NCI-H146 (cell line): Measurements from ENCODE around the gene DCC.

Experiments used
- DNase-seq: peaks from one replicate; lab custom pipeline; 2025; lab: John Stamatoyannopoulos, UW

The DCC gene

DNA sequence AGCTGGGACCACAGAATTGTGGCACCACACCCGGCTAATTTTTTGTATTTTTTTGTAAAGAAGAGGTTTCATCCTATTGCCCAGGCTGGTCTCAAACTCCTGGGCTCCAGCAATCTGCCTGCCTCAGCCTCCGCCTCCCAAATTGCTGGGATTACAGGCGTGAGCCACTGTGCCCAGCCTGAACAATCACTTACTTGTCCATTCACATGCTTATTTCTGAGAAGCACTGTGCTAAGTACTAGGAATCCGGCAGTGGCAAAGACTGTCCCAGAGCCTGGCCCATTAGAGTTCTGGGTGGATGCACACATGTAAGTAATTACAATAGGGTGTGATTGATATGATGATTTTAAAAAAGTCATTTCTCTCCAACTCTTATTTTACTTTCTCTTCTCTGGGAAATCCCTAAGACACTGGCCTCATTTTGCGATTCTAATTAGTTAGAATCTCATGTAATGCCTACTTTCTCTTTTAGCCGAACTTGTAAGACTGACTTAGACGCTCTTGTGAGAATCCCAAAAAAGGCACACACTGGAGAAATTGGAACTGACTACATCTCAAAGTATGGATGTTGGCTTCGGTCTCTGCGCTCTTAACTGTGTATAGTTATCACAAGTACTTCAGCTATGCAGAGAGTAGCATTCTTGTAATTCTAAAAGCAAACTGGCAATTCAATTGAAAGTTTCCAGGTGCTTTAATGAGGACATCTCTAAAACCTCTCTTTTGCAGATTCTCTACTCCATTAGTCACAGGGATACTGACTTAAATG is 567.7 kb downstream of the DCC start:
- no peak for DNase-seq

DNA sequence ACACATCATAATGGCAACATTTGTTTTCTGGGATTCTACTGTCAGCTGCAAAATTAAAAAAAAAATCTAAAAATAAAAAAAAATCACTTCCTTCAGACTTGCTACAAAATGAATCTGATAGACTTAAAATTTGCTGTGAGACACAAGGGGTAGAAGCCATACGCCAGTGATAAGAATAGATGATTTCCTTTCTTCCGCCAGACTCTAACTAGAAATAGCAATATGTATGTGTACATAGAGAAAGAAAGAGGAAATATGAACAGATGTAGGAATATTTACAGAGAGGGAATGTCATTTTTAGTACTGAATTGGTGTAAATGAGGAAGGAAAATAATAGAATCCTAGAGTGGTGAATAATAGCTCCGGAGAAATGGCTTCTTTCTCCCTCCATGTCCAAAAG is 574.2 kb downstream of the DCC start:
- DNase-seq, result no peak

DNA sequence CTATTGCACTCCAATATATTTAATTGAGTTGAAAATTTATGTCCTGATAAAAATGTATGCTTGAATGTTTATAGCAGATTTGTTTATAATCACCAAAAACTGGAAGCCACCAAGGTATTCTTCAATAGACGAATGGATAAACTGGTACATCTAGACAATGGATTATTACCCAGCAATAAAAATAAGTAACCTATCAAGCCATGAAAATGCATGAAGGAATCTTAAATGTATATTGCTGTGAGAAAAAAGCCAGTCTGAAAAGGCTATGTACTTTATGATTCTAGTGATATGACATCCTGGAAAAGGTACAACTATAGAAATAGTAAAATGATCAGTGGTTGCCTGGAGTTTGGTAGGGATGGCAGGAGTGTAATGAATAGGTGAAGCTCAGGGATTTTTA is 580.7 kb downstream of the DCC start:
- DNase-seq, result no peak

DNA sequence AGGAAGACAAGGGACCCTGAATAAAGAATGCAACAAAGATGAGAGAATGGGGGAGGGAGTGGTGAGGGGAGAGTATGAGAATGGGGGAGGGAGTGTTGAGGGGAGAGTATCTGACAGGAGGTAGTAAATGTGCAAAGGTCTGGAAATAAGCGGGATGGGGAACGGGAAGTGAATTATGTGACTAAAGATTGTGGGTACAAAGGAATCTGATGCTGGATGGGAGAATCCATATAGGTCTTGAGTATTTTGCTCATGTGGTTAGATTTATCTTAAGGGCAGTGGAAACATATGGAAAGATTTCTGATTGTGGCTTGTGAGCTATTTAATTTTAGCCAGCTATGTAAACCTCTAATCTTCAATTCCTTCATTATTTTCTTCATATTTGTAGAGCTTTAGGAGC is 593.4 kb downstream of the DCC start:
- no peak for DNase-seq

DNA sequence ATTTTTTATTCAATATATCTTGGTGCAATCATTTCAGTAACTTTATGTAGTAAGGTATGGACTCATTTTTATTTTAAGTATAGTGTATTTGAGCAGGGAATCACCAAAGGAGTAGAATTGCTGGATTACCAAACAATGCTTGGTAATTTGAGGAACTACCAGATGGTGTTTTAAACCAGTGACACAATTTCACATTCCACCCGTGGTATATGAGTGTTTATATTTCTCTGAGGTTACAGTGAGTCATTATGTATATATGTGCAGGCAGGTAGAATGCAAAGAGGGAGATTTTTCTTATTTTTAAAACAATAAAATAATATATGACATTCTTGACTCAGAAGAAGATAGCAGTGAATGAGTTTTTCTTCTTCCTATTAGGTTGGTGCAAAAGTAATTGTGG is 596.9 kb downstream of the DCC start:
- DNase-seq, result no peak

DNA sequence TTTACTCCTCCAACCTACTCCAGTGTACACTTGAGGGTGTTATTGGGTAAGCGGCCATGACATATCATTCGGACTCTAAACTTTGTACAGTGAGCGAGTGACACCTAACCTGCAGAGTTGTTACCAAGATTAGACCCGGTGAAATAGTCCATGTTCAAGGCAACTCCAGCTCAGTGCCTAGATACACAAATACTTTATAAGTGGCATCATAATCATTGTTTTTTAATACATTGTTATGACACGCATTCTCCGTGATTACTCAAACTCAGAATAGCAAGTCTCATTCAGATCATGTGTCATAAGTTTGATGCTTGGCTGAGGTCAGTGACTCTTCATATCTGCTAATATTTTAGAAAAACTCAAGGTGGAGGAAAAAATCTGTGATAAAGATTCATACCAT is 597.8 kb downstream of the DCC start:
- no peak for DNase-seq

DNA sequence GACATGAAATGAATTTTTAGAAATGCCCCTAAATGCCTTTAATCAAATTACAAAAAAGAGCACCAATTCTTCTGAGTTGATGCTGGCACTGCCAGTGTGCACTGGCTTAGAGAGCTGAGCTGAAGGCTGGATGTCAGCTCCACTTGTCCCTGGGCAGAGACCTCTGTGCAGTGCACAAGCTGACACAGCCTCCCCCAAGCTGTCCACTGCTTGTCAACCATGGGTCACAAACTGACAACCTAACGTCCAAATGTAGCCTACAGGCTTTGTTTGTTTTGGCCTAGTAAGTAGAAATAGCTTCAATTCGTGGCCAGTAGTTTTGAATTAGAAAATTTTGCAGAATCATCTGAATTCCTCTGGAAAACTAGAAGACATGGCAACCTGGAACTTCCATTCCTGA is 605.6 kb downstream of the DCC start:
- DNase-seq, result no peak

DNA sequence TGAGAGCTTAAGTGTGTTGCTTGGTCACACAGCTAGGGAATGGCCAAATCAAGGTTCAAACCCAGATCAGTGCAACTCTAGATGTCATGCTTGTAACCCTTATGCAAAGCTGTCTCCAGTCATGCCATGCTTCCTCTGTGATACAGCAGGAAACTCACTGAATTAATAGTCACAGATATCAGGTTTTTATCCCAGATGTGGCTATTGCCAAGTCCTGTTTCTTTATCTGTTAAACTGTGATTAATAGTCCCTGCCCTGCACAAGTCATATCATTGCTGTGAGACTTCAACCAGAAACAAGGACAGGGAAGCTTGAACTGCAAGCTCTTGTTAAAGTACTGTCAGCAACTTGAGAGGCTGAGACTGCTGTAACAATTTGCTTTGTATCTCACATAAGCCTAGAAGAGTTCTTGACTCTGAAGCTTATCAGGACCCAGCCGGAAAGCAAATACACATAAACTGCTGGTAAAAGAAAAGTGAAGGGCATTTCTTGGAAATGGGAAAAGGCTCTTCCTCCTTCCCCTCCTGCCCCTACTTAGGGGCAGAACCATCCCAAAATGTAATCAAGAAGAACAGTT is 609.0 kb downstream of the DCC start:
- no peak for DNase-seq

DNA sequence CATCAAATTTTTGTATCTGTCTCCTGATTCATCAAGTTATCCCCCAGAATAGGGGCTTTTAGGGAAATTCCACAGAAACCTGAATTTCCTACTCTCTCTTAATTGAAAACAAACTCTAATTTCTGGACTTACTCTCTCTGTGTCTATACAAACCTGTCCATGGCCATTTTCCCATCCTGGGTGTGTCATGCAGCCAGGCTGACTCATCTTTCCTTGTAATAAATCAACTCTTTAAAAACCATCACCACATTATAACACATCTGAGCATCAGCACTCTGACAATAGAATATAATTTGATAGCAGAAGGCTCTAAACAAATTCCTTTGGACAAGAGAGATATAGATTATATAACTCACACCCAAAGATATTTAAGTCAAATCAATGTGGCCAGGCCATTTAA is 610.2 kb downstream of the DCC start:
- DNase-seq, result no peak

DNA sequence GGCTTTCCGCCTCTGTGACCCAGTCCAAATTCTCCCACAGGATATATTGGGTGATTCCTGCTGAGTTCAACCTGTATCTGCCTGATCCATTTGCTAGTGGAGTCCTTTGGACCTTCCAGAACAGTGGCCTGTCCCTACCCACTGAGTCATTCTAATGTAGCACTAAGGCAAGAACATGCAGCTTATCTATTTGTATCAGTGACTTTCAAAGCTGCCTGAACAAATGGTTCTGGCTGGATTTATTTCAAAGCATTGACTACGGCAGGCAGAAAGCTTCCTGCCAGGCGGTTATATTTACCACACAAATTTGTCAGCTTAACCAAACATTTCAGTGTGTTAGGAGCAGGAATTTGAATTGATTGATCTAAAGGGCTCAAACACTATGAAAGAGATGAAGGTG is 613.4 kb downstream of the DCC start:
- no peak for DNase-seq

DNA sequence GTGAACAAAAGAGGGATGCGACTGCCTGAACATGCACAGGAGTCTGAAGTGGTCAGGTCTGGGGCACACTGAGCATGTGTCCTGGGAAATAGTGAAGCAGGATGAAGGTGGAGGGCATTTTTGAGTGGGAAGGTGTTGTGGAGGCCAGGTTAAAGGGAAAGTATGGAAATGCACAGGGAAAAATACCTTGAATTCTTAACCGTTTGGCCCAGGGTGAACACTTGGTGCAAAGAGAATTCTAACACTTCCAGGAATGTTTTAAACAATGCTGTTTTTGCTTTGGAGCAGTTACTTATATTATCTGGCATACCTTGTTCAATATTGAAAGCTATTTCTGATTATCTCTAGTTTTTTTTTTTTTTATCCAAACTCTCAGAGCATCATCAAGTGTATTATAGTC is 623.5 kb downstream of the DCC start:
- DNase-seq, result no peak

DNA sequence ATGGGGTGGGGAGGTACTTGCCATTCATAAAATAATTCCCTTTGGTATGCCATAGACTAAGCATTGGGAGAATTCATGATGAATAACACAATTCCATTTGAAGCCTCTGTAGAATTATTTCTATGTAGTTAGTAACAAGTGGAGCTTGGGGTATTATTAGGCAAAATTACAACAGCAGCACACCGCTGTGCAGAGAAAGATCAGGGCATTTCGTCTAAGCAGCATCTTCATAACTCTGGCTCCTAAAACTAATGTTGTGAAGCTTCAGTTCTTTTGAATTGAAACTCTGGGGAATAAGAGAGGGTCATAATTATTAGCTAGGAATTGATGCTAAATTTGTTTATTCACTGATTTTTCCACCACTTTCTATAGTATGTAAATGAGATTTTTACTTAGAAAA is 630.7 kb downstream of the DCC start:
- no peak for DNase-seq

DNA sequence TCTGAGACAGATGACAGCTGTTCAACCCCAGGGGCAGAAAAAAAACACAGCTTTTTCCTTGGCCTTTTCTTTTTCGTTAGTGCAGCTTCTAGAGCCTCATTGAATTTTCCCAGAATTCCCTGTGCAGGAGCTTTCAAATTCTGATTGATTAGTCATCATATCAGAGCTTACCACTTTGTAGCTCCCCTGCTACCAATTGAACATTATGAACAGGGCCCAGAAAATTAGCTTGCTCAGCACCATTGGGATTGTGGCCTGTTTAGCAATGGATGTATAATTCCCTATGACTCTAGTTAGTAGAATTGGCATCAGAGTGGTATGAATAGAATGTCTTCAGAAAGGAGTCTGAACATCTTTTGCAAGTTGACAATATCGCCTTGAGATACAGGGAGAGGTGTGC is 631.1 kb downstream of the DCC start:
- DNase-seq, result no peak

DNA sequence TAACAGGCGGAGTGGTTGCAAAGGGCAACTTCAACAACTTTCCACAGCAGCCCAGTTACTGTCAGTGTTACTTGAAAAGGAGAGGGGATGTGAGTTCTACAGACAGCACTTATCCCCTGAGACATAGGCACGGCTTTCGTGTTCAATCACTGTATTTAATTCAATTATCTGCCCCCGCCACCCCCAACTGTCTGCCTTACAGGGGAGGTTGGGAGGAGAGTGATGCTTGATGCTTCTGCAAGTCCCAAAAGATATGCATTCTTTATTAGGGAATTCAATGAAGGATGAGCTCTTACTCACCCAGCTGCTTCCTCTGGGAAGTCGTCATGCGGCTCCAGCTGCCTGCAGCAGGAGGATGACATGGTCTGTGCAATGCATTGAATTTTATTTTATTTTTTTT is 639.9 kb downstream of the DCC start:
- no peak for DNase-seq

DNA sequence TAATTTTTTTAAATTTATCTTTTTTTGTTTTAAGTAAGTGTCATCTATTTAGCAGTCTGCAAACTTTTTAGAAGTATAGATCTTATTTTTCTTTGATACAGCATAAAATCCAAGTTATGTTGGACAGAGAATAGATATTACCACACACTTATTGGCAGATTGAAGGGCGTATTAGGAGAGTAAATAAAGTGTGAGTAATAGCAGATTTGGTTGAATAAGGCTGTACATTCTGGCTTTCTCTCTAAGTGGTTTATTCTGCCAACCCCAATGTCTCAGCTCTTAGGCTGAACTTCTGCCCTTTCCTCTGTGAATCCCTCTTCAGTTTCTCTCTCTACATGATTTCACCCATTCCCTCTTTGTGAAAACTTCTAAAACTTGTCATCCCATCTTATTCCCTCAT is 651.2 kb downstream of the DCC start:
- DNase-seq, result no peak

DNA sequence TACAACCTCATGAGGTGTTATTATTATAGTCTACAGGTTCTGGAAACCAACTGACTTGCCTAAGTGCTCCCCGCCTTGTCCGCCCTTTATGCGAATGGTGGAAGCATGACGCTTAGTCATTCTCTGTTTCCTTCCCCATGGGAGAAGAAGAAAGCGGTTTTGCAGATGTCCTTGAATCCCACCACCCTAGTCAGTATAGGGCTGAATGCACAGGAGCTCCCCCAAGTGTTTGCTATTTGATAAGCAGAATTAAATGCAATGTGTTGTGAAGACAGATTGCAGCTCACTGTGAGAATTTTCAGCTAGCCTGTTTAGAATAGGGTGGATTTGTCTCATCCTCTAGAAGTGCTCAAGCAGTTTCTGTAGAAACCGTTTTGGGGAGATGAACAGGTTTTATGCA is 652.0 kb downstream of the DCC start:
- DNase-seq, result no peak

DNA sequence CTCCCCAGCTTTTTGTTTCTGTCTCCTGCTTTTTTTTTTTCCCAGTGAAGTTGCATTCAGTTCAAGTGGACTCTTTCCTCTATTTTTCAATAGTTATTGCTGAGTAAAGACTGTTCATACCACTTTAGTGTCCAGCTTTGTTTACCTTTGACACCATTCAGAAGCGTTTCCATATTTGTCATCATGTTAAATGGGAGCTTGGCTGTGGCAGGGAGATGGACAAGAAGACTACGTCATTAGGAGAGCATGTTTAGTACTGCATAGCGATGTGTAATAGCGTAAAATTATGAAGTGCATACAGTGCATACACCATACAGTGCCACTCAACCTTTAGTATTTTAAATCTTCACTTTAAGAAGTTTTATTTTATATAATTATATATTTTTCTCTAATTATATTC is 655.9 kb downstream of the DCC start:
- no peak for DNase-seq

DNA sequence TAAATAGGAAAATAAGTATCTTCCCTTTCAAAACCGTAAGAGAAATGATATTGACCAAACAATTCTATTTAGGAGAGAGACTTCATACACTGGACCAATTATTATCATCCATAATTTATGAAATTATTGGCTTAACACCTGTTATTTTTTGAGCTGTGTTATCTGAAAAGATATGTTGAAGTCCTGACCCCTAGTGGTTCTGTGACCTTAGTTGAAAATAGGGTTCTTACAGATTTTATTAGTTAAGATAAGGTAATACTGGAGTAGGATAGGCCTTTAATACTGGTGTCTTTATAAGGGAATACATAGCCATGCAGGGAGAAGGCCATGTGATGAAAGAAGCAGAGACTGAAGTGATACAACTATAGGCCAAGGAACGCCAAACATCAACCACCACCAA is 659.6 kb downstream of the DCC start:
- DNase-seq, result no peak

DNA sequence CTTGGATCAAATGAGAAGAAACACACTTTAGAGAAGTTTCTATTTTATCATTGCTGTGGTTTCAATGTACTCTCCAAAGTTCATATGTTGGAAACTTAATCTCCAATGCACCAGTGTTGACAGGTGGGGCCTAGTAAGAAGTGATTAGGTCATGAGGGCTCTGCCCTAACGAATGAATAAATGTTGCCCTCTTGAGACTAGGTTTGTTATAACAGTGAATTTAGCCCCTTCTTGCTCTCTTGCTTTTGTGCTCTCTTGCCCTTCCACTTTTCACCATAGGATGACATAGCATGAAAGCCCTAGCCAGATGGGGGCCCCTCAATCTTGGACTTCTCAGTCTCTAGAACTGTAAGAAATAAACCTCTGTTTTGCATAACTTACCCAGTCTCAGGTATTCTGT is 664.8 kb downstream of the DCC start:
- DNase-seq, result peak; percentile 12

DNA sequence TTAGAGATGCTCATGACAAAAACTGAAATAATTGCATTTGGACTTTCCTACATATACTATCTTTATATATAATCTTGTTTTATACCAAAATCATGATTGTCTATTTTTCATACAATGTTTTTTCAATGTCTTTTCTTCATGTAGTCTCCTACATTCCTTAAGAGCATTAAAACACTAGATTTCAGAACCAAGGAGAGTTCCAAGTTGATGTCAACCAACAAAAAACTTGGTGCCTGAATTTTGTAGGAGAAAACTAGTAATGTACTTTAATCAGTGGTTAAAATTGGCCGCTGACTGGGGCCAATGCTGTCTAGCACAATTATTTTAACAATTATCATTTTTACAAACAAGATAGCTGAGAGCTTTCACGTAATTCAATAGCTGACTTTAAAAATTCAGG is 678.8 kb downstream of the DCC start:
- DNase-seq, result no peak

DNA sequence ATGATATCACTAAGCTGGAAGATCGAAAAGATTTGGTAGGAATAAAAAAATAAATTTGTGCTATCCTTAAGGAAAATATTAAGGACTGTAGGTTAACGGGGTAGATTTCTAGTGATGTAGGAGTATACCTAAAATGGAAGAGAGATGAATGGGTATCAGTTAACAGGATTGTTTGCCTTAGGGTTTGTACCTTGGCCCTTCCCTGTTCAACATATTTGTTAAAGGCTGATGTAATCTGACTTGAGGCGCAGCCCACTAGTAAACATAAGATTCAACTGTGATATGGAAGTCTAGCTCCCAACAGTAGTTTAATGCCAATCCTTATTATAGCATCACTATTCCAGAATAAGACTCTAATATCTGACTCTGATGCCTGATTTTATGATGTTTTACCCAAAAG is 685.2 kb downstream of the DCC start:
- DNase-seq, result no peak

DNA sequence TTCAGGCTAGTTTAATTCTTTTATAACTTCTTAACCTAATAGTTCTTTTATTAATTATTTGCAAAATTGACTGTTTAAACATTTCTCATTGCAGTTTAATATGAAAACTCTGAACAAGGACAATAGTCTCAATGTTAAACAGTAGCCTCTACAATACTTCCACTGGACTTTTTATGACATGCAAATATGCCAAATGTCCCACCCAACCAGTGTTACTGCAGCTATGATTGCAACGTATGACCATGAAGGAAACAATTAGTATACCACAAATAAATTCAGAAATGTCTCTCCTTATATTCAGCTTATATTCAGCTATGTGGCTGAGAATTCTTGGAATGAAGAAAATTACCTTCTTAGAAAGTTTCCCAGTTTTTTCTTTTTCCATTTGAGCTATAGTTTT is 688.6 kb downstream of the DCC start:
- no peak for DNase-seq

DNA sequence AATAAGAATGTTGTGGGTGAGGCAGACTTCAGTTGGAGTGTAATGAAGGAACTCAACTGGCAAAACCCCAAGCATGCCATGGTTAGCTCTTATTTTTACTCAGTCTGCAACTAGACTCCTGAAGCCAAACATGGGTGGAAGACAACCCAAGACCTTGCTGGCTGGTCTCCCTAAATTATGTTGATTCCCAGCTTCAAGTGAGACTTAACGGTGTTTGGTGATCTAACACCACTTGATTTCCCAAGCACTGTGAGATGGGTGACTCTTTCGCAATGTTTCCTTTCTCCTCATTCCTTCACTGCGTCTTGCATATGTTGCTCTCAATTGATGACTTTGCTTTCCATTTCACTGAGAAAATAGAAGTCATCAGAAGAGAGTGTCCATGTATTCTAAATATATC is 693.1 kb downstream of the DCC start:
- DNase-seq, result no peak

DNA sequence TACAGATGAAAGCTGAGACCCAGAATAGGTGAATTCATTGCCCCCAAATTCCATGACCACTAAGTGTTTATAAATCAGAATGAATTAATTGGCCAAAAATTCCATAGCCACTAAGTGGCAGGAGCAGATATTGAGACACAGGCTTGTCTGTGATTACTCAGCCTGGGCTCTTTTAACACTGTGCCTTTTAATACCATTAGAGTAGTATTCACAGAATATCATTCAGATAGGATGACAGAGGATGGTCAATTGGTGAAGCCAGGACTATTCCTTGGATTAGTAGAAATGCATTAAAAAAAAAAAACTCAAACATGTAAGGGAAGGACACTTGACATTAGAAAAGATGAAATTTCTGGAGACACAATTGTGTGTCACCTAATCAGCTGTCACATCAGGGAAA is 698.6 kb downstream of the DCC start:
- DNase-seq, result no peak
